Gastroesophageal sphincter (tissue), 3 donors: Measurements from ENCODE around the gene CERT1.

Experiments used
- CTCF ChIP-seq, 4 experiments: fragments of 200-600 bp in 2 of 4; fragments of 450-650 bp in 2 of 4; sonication (generic) in 1 of 4; IDR thresholded peaks; one replicate each; pipeline ENCODE4 v1.5.1; 2017 to 2019; ENCODE audit warnings: antibody characterized with exemption in 4 of 4, mild to moderate bottlenecking in 2 of 4, moderate library complexity in 2 of 4
- EP300 ChIP-seq: sonication (generic); formaldehyde crosslinking; IDR thresholded peaks from one replicate; pipeline ENCODE4 v1.6.1; 2017; ENCODE audit warnings: antibody characterized with exemption, mild to moderate bottlenecking
- POLR2A ChIP-seq, 2 donors: fragments of 450-650 bp; IDR thresholded peaks; one replicate each; pipeline ENCODE4 v1.6.1; 2017; ENCODE audit warnings: antibody characterized with exemption in 2 of 2, mild to moderate bottlenecking in 2 of 2, moderate library complexity in 1 of 2
- POLR2AphosphoS5 ChIP-seq: sonication (generic); formaldehyde crosslinking; IDR thresholded peaks from one replicate; pipeline ENCODE4 v1.6.1; 2017; ENCODE audit warnings: antibody characterized with exemption

- TF ChIP-seq CTCF (IDR thresholded peaks at IDR 0.05), result no peak
- TF ChIP-seq POLR2A (IDR thresholded peaks at IDR 0.05), result no peak
- TF ChIP-seq POLR2AphosphoS5, result no peak
- no peak for TF ChIP-seq EP300
Observed at GRCh38 chr5:75519761-75520160, 8.3 kb upstream of the CERT1 start.
